Stomach smooth muscle (tissue), 2 donors: ENCODE data around the gene APPBP2.
"Not testable (repeated sequence)": the region's sequence is repeated elsewhere in the genome, so short reads cannot be mapped to it uniquely, and the experiment has no call there.

Experiments
- H3K27ac ChIP-seq: one replicate; pipeline ENCODE4 v1.7.0; 2013; ENCODE audit warnings: mild to moderate bottlenecking, low read length, inconsistent platforms
- H3K27me3 ChIP-seq, 2 donors: one replicate each; pipeline ENCODE4 v1.7.0; 2013; ENCODE audit warnings: low read length in 2 of 2; ENCODE audit not compliant: insufficient read depth in 2 of 2, control insufficient read depth in 1 of 2
- H3K36me3 ChIP-seq, 2 donors: one replicate each; pipeline ENCODE4 v1.7.0; 2013; ENCODE audit warnings: low read length in 2 of 2; ENCODE audit not compliant: control insufficient read depth in 2 of 2, insufficient read depth in 2 of 2
- H3K4me1 ChIP-seq: one replicate; pipeline ENCODE4 v1.7.0; 2013; ENCODE audit warnings: low read length; ENCODE audit not compliant: control insufficient read depth, insufficient read depth
- H3K4me3 ChIP-seq, 2 donors: one replicate each; pipeline ENCODE4 v1.7.0; 2013; ENCODE audit warnings: low read length in 2 of 2
- H3K9ac ChIP-seq, 2 donors: one replicate each; pipeline ENCODE4 v1.7.0; 2013; ENCODE audit warnings: low read length in 2 of 2, mild to moderate bottlenecking in 1 of 2
- H3K9me3 ChIP-seq, 2 donors: one replicate each; pipeline ENCODE4 v1.7.0; 2013; ENCODE audit warnings: low read length in 2 of 2; ENCODE audit not compliant: control insufficient read depth in 2 of 2
- donor health status: healthy.
- donor health status: Pancreatic carcinoma.

Gene APPBP2

GRCh38 chr17:60421273-60422161 is 104.5 kb downstream of the APPBP2 start:
- Histone ChIP-seq H3K4me3 (peak overlapping the region; percentile 63 to 74), H3K27ac (no peak overlapping the region), H3K4me1 (peaks cover 3% of the 10 kb centered on the region), H3K27me3 (no peaks in the 10 kb centered on the region), H3K9me3 (no peaks in the 10 kb centered on the region), H3K36me3 (no peaks in the 10 kb centered on the region), H3K9ac (peak overlapping the region; percentile 60)

DNA sequence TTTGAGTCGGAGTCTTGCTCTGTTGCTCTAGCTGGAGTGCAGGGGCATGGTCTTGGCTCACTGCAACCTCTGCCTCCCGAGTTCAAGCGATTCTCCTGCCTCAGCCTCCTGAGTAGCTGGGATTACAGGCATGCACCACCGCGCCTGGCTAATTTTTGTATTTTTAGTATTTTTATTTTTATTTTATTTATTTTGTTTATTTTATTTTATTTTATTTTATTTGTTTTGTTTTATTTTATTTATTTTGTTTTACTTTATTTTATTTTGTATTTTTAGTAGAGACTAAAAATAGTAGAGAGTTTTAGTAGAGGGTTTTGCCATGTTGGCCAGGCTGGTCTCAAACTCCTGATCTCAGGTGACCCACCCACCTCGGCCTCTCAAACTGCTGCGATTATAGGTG is 106.2 kb downstream of the APPBP2 start:
- H3K9ac ChIP-seq: not testable (repeated sequence)

DNA sequence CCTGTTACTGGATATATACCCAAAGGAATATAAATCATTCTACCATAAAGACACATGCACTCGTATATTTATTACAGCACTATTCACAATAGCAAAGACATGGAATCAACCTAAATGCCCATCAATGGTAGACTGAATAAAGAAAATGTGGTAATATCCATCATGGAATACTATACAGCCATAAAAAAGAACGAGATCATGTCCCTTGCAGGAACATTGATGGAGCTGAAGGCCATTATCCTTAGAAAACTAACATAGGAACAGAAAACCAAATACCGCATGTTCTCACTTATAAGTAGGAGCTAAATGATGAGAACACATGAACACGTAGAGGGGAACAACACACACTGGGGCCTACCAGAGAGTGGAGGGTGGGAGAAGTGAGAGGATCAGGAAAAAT is 107.0 kb downstream of the APPBP2 start:
- not testable (repeated sequence) for H3K9ac ChIP-seq, H3K27ac ChIP-seq, H3K9me3 ChIP-seq, H3K4me3 ChIP-seq, H3K36me3 ChIP-seq, H3K4me1 ChIP-seq, H3K27me3 ChIP-seq

More for the DNA sequence above, 106.2 kb downstream of the APPBP2 start:
- H3K4me1 ChIP-seq, H3K27ac ChIP-seq, H3K27me3 ChIP-seq, H3K9me3 ChIP-seq, H3K4me3 ChIP-seq, H3K36me3 ChIP-seq: not testable (repeated sequence)

DNA sequence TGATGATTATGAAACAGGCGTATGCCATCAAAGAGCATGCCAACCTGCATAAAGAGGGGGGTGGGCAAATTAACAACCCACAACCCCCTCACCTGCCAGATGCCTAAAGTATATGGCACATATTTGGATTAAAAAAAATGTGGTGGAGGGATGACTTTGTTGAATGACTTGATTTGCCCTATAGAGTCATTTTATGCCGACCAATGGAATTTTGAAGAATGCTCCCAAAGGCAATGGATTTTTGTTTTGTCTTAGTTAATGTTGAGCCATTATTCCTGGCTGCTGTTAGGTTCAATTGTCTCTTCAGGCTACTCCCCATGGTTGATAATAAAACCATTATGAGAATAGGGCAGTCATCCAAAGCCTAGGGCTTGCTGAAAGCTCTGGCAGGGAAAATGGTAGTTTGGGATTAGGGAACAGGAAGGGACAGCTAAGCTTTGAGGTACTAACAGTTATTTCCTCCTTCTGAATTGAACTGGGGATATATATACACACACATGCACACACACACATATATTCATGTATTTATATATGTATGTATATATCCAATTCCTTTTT is 109.6 kb downstream of the APPBP2 start:
- no peak overlapping the region for H3K27ac ChIP-seq
- no peak overlapping the region for H3K9ac ChIP-seq
- H3K27me3 ChIP-seq: peaks cover 0 to 2% of the 10 kb centered on the region in 2 donors
- peaks cover under 1% of the 10 kb centered on the region for H3K4me1 ChIP-seq
- H3K36me3 ChIP-seq: no peaks in the 10 kb centered on the region
- no peaks in the 10 kb centered on the region for H3K9me3 ChIP-seq
- no peak overlapping the region for H3K4me3 ChIP-seq

GRCh38 chr17:60415146-60415545 is 110.9 kb downstream of the APPBP2 start:
- Histone ChIP-seq H3K4me1 (no peaks in the 10 kb centered on the region), H3K9me3 (no peaks in the 10 kb centered on the region), H3K27ac (no peak overlapping the region), H3K9ac (no peak overlapping the region), H3K36me3 (no peaks in the 10 kb centered on the region), H3K4me3 (no peak overlapping the region), H3K27me3 (peaks cover 0 to 2% of the 10 kb centered on the region in 2 donors)

DNA sequence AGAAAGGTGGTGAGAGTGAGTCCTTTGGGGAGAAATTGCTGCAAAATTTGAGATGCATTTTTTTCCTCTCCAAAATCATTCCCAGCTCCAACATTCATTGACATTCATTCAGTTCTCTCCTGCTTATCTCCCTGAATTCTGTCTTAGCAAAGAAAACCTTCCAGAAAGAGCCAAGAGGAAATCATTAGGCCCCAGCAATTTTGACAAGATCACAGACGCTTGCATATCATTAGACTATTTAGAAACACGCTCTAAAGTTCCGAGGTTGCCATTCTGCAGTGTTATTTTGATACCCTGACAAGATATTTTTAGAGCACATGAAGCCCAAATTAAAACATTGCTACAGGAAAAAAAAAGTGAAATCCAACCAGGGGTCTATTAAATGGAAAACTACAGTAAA is 113.3 kb downstream of the APPBP2 start:
- no peaks in the 10 kb centered on the region for H3K9me3 ChIP-seq
- H3K27ac ChIP-seq: no peak overlapping the region
- H3K4me1 ChIP-seq: no peaks in the 10 kb centered on the region
- no peak overlapping the region for H3K9ac ChIP-seq
- H3K36me3 ChIP-seq: no peaks in the 10 kb centered on the region
- peaks cover 0 to 2% of the 10 kb centered on the region in 2 donors for H3K27me3 ChIP-seq
- no peak overlapping the region for H3K4me3 ChIP-seq

DNA sequence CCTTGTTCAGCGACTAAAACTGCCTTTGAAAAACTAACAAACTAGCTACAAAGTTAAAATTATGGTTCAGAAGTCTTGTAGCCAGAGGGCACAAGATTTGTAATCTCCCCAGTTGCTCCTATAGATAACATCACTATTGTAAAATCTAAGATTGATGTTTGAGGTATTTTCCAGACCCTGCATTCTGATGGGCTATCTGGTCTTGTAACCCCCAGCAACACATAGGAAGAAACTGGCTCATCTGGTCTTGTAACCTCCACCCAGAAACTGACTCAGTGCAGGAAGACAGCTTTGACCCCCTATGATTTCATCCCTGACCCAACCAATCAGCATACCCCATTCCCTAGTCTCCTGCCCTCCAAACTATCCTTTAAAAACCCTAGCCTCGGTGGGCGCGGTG is 116.0 kb downstream of the APPBP2 start:
- no peak overlapping the region for H3K9ac ChIP-seq

GRCh38 chr17:60406887-60407286 is 119.2 kb downstream of the APPBP2 start:
- H3K36me3 ChIP-seq: no peaks in the 10 kb centered on the region
- H3K9me3 ChIP-seq: no peaks in the 10 kb centered on the region
- no peak overlapping the region for H3K4me3 ChIP-seq
- no peaks in the 10 kb centered on the region for H3K4me1 ChIP-seq
- H3K9ac ChIP-seq: no peak overlapping the region
- no peaks in the 10 kb centered on the region for H3K27me3 ChIP-seq
- no peak overlapping the region for H3K27ac ChIP-seq

More for the DNA sequence above, 116.0 kb downstream of the APPBP2 start:
- H3K9me3 ChIP-seq: no peaks in the 10 kb centered on the region
- H3K27ac ChIP-seq: no peak overlapping the region
- no peaks in the 10 kb centered on the region for H3K36me3 ChIP-seq
- H3K4me3 ChIP-seq: no peak overlapping the region
- no peaks in the 10 kb centered on the region for H3K4me1 ChIP-seq
- no peaks in the 10 kb centered on the region for H3K27me3 ChIP-seq

DNA sequence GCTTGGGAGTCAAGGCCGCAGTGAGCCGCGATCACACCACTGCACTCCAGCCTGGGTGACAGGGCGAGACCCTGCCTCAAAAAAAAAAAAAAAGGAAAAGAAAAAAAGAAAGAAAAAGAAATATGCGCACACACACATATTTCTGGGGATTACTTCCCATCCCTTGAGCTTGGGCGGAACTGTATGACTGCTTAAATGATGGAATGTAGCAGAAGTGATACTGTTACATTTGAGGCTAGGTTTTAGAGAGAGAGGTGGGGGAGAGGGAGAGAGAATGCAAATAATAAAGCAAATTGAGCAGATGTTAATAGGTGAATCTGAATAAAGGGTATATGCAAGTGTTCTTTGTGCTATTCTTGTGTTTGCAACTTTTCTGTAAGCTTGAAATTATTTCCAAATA is 122.1 kb downstream of the APPBP2 start:
- Histone ChIP-seq H3K4me3 (no peak overlapping the region), H3K36me3 (no peaks in the 10 kb centered on the region), H3K27me3 (no peaks in the 10 kb centered on the region), H3K9ac (no peak overlapping the region), H3K4me1 (no peaks in the 10 kb centered on the region), H3K9me3 (no peaks in the 10 kb centered on the region), H3K27ac (no peak overlapping the region)

GRCh38 chr17:60403523-60403810 is 122.6 kb downstream of the APPBP2 start:
- Histone ChIP-seq H3K4me3 (no peak overlapping the region), H3K9me3 (no peaks in the 10 kb centered on the region), H3K36me3 (no peaks in the 10 kb centered on the region), H3K9ac (no peak overlapping the region), H3K27me3 (no peaks in the 10 kb centered on the region), H3K4me1 (no peaks in the 10 kb centered on the region), H3K27ac (no peak overlapping the region)

DNA sequence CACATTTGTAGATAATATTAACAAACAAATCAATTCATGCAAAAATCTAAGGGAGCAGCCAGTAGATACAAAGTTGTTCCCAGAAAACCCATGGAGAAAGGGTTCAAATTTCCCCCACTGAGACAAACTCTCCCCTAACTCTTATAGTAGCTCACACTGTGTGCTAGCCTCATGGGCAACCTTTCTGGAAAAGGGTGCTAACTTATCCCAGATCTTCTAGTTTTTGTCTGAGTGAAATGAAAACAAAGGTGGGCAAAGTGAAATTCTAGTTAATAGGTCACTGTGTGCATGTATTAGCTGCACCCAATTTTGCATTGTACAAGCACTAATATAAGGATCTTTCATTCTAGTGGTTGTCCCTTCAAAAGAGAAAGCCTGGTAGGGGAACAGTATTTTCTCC is 124.2 kb downstream of the APPBP2 start:
- Histone ChIP-seq H3K4me3 (no peak overlapping the region), H3K27me3 (no peaks in the 10 kb centered on the region), H3K27ac (no peak overlapping the region), H3K9me3 (no peaks in the 10 kb centered on the region), H3K9ac (no peak overlapping the region), H3K4me1 (no peaks in the 10 kb centered on the region), H3K36me3 (no peaks in the 10 kb centered on the region)
